HK-2 (cell line): ENCODE data around the gene PLCD1.
"Not testable (repeated sequence)": the region's sequence is repeated elsewhere in the genome, so short reads cannot be mapped to it uniquely, and the experiment has no call there.

Experiments
- DNase-seq: peaks from one replicate; pipeline ENCODE4 v3.0.0-alpha.2; 2018; ENCODE audit not compliant: unreplicated experiment

PLCD1 gene

GRCh38 chr3:38000242-38000916 lies 29.1 kb downstream of the PLCD1 start:
- no peak for DNase-seq

- DNase-seq, result no peak
These were observed 29.6 kb downstream of the PLCD1 start for GRCh38 chr3:37999836-38000235.

GRCh38 chr3:37997791-37998370 lies 31.6 kb downstream of the PLCD1 start:
- no peak for DNase-seq

- DNase-seq, result no peak
These were observed 32.1 kb downstream of the PLCD1 start for GRCh38 chr3:37997342-37997741.

GRCh38 chr3:37996785-37997301 lies 32.6 kb downstream of the PLCD1 start:
- peak; percentile 77 for DNase-seq

- no peak for DNase-seq
These were observed 33.5 kb downstream of the PLCD1 start for GRCh38 chr3:37995652-37996641.

- no peak for DNase-seq
These were observed 34.8 kb downstream of the PLCD1 start for GRCh38 chr3:37994639-37994972.

- DNase-seq, result no peak
These were observed 35.4 kb downstream of the PLCD1 start for GRCh38 chr3:37993820-37994638.

GRCh38 chr3:37993460-37993819 lies 36.0 kb downstream of the PLCD1 start:
- no peak for DNase-seq

GRCh38 chr3:37993067-37993455 lies 36.4 kb downstream of the PLCD1 start:
- no peak for DNase-seq

GRCh38 chr3:37992271-37993066 lies 37.0 kb downstream of the PLCD1 start:
- no peak for DNase-seq

- DNase-seq, result no peak
These were observed 37.6 kb downstream of the PLCD1 start for GRCh38 chr3:37991823-37992222.

GRCh38 chr3:37991109-37991508 lies 38.3 kb downstream of the PLCD1 start:
- DNase-seq, result no peak

GRCh38 chr3:37990527-37990926 lies 38.9 kb downstream of the PLCD1 start, which contains the start of gene VILL:
TSS of gene VILL (plus strand) at chr3:37990786. CDS start at chr3:37993673, 2,887 bp downstream.
- no peak for DNase-seq

- DNase-seq, result no peak
These were observed 39.5 kb downstream of the PLCD1 start for GRCh38 chr3:37989821-37990480.

- DNase-seq, result no peak
These were observed 40.4 kb downstream of the PLCD1 start for GRCh38 chr3:37988931-37989525.

- DNase-seq, result not testable (repeated sequence)
These were observed 41.1 kb downstream of the PLCD1 start for GRCh38 chr3:37988376-37988775.

- DNase-seq, result no peak
These were observed 41.7 kb downstream of the PLCD1 start for GRCh38 chr3:37987751-37988179.

GRCh38 chr3:37987315-37987697 lies 42.1 kb downstream of the PLCD1 start:
- DNase-seq, result no peak
